ENCODE results near the gene KLHDC8A.

DNA sequence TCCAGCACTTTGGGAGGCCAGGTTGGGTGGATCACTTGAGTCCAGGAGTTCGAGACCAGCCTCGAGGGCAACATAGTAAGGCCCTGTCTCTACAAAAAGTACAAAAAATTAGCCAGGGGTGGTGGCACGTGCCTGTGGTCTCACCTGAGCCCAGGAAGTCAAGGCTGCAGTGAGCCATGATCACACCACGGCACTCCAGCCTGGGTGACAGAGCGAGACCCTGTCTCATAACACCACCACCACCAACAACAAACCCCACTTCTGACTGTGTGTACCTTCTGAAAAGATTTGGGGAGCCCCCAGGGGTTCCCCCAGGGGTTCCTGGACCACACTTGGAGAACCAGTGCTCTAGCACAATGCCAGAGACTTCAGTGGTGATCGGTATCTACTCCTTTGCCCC is 65.1 kb downstream of the KLHDC8A start:
- TF ChIP-seq, protein P1, sequence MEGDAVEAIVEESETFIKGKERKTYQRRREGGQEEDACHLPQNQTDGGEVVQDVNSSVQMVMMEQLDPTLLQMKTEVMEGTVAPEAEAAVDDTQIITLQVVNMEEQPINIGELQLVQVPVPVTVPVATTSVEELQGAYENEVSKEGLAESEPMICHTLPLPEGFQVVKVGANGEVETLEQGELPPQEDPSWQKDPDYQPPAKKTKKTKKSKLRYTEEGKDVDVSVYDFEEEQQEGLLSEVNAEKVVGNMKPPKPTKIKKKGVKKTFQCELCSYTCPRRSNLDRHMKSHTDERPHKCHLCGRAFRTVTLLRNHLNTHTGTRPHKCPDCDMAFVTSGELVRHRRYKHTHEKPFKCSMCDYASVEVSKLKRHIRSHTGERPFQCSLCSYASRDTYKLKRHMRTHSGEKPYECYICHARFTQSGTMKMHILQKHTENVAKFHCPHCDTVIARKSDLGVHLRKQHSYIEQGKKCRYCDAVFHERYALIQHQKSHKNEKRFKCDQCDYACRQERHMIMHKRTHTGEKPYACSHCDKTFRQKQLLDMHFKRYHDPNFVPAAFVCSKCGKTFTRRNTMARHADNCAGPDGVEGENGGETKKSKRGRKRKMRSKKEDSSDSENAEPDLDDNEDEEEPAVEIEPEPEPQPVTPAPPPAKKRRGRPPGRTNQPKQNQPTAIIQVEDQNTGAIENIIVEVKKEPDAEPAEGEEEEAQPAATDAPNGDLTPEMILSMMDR (optimal IDR thresholded peaks at IDR 0.05 in 1 of 3, IDR thresholded peaks at IDR 0.05 in 1 of 3, conservative IDR thresholded peaks at IDR 0.05 in 1 of 3; ENCODE audit: extremely low read depth in 1 of 3, insufficient read depth in 2 of 3, low read length in 3 of 3) = no peak
- TF ChIP-seq EZH2 (IDR thresholded peaks at IDR 0.05; ENCODE audit: low read length) = no peak

Measured in keratinocyte (primary cell).